ENCODE results near the gene EML4.

The EML4 gene

GRCh38 chr2:42189235-42189566 lies 20.0 kb downstream of the EML4 start:
- no peak overlapping the region for H3K4me3 ChIP-seq (ENCODE audit: control insufficient read depth, low read depth, low read length)
- TF ChIP-seq, protein P1, sequence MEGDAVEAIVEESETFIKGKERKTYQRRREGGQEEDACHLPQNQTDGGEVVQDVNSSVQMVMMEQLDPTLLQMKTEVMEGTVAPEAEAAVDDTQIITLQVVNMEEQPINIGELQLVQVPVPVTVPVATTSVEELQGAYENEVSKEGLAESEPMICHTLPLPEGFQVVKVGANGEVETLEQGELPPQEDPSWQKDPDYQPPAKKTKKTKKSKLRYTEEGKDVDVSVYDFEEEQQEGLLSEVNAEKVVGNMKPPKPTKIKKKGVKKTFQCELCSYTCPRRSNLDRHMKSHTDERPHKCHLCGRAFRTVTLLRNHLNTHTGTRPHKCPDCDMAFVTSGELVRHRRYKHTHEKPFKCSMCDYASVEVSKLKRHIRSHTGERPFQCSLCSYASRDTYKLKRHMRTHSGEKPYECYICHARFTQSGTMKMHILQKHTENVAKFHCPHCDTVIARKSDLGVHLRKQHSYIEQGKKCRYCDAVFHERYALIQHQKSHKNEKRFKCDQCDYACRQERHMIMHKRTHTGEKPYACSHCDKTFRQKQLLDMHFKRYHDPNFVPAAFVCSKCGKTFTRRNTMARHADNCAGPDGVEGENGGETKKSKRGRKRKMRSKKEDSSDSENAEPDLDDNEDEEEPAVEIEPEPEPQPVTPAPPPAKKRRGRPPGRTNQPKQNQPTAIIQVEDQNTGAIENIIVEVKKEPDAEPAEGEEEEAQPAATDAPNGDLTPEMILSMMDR (conservative IDR thresholded peaks at IDR 0.05; ENCODE audit: control insufficient read depth, insufficient read depth, low read depth, low read length) = no peak
- DNase-seq (ENCODE audit: low read depth) = no peak

DNA sequence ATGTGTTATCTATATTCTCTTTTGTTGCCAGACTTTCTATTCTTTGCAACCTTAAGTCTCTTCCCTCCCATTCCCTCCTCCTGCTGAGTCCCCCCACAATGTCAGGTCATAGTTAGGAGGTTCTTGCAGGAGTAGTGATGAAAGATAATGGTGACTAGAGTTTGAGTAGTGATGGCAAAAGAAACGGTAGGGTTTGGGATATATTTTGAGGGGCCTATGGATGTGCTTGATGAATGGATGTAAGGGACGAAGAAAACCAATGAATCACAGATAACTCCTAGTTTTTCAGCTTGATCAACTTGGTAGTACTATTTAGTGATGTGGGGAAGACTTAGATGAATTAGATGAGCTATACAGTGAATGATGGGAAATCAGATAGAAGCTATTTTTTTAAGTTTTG lies 21.0 kb downstream of the EML4 start:
- no peak overlapping the region for H3K4me3 ChIP-seq (ENCODE audit: control insufficient read depth, low read depth, low read length)
- TF ChIP-seq, protein P1 (conservative IDR thresholded peaks at IDR 0.05; ENCODE audit: control insufficient read depth, insufficient read depth, low read depth, low read length) = no peak
- DNase-seq (ENCODE audit: low read depth) = no peak

- H3K4me3 ChIP-seq (ENCODE audit: control insufficient read depth, low read depth, low read length) = no peak overlapping the region
- DNase-seq (ENCODE audit: low read depth) = no peak
- TF ChIP-seq, protein P1 (conservative IDR thresholded peaks at IDR 0.05; ENCODE audit: control insufficient read depth, insufficient read depth, low read depth, low read length) = no peak
Measured at GRCh38 chr2:42191285-42192009, 22.3 kb downstream of the EML4 start.

- TF ChIP-seq, protein P1 (conservative IDR thresholded peaks at IDR 0.05; ENCODE audit: control insufficient read depth, insufficient read depth, low read depth, low read length) = no peak
- no peak overlapping the region for H3K4me3 ChIP-seq (ENCODE audit: control insufficient read depth, low read depth, low read length)
- no peak for DNase-seq (ENCODE audit: low read depth)
Measured at GRCh38 chr2:42192010-42192373, 22.8 kb downstream of the EML4 start.

DNA sequence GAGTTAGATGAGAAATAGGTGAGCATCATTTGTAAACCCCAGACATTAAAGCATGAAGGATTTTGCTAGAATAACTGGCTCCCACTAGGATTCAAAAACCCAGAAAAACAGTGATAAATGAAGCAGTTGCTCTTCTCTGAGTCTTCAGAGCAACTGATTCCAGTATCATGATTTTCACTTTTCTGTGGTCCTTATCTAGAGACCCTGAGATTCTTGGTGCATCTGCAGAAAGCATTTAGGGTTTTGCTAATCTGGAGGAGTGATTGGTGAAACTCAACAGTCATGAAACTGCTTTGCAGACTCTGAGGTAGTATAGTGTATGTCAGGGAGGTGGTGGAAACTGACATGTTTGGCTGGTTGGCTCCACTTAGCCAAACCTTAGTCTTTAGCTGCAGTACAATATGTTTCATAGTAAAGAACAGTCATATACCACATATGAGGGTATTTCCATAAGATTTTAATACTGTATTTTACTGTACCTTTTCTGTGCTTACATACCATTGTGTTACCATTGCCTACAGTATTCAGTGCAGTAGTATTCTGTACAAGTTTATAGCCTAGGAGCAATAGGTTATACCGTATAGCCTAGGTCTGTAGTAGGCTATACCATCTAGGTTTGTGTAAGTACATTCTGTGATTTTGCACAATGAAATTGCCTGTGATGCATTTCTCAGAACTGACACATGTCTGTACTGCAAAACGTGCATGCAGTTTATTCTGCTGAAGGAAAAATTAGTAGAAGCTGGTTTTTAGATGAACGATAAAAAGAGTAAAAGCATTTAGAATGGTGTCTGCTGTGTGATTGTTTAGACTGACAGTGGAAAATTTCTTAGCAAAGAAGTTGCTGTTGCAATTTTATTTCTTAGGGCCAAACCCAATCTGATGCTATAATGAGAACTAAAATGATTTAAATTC lies 23.8 kb downstream of the EML4 start:
- TF ChIP-seq, protein P1 (conservative IDR thresholded peaks at IDR 0.05; ENCODE audit: control insufficient read depth, insufficient read depth, low read depth, low read length) = no peak
- H3K4me3 ChIP-seq (ENCODE audit: control insufficient read depth, low read depth, low read length) = no peak overlapping the region
- no peak for DNase-seq (ENCODE audit: low read depth)

- no peak overlapping the region for H3K4me3 ChIP-seq (ENCODE audit: control insufficient read depth, low read depth, low read length)
- TF ChIP-seq, protein P1 (conservative IDR thresholded peaks at IDR 0.05; ENCODE audit: control insufficient read depth, insufficient read depth, low read depth, low read length) = no peak
- DNase-seq (ENCODE audit: low read depth) = peak; percentile 18
Measured at GRCh38 chr2:42193722-42194187, 24.6 kb downstream of the EML4 start.

Data from fibroblast of mammary gland (primary cell).